GM13977 (cell line): ENCODE data around the gene FAM168B.

Experiments used
- DNase-seq: peaks from one replicate; pipeline ENCODE4 v3.0.0; 2012; ENCODE audit warnings: low spot score
- in situ Hi-C: fragments of 300-500 bp; cut with MboI; formaldehyde crosslinking; loops from one replicate; pipeline ENCODE4 v1.12.0; 2022; ENCODE audit warnings: low sequenced_read_pairs, low pct_unique_long_range_greater_than_20kb, mixed read lengths, inconsistent platforms; ENCODE audit not compliant: unreplicated experiment
- TF ChIP-seq, protein P1 (sequence below): IDR thresholded peaks from 2 replicates; pipeline ENCODE4 v1.5.1; 2012; ENCODE audit warnings: mild to moderate bottlenecking, control low read depth; ENCODE audit not compliant: insufficient read depth; ENCODE audit errors: extremely low read depth, missing control alignments

The FAM168B gene, protein sequence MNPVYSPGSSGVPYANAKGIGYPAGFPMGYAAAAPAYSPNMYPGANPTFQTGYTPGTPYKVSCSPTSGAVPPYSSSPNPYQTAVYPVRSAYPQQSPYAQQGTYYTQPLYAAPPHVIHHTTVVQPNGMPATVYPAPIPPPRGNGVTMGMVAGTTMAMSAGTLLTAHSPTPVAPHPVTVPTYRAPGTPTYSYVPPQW

DNA sequence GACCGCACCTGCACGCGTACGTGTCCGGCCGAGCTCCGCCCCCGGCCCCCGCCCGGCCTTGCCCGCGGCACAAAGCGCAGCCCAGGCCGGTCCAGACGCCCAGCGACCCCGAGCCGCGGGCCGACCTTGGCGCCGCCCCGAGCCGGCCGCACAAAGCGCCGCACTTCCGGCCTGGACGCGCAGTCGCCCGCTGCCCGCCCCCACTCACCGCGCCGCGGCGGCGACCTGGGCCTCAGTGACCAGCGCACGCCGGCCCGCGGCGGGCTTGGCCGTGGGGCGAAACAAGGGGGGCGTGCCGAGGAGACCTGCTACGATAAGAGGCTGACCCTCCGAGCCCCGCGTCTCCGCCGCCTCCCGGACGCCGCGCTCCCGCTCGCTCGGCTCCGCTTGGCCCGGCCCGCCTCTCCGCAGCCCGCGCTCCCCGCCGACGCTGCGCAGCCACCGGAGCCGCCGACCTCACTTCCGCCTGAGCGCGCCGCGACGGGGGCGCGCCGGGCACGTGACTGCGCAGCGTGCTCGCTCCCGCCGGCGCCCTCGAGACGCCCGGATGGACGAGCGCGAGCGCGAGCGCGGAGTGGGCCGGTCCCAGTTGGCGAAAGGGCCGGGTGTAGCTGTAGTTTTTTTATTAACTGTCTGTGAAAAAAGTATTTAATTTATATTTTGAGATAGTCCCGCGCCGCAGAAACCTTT, at the start of gene FAM168B:
FAM168B (minus strand) TSS at position 455 of the 690 bp plus-strand sequence. CDS start 10,814 bp downstream, outside the sequence.
- in situ Hi-C loops: no loop called here
- TF ChIP-seq, protein P1, sequence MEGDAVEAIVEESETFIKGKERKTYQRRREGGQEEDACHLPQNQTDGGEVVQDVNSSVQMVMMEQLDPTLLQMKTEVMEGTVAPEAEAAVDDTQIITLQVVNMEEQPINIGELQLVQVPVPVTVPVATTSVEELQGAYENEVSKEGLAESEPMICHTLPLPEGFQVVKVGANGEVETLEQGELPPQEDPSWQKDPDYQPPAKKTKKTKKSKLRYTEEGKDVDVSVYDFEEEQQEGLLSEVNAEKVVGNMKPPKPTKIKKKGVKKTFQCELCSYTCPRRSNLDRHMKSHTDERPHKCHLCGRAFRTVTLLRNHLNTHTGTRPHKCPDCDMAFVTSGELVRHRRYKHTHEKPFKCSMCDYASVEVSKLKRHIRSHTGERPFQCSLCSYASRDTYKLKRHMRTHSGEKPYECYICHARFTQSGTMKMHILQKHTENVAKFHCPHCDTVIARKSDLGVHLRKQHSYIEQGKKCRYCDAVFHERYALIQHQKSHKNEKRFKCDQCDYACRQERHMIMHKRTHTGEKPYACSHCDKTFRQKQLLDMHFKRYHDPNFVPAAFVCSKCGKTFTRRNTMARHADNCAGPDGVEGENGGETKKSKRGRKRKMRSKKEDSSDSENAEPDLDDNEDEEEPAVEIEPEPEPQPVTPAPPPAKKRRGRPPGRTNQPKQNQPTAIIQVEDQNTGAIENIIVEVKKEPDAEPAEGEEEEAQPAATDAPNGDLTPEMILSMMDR: no peak
- DNase-seq: peak; percentile 95

DNA sequence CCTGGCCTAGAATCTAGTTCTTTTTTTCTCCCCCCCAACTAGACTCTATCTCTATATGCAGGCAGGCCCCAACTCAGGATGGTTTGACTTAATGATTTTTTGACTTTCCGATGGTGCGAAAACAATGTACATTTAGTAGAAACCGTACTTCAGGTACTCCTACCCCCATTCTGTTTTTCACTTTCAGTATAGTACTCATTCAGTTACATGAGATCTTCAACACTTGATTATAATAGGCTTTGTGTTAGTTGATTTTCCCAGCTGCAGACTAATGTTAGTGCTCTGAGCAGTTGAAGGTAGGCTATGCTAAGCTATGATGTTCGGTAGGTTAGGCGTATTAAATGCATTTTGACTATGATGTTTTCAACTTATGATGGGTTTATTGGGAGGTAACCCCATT, 49.6 kb upstream of the FAM168B start:
- in situ Hi-C loops: no loop called here
- DNase-seq: no peak
- TF ChIP-seq, protein P1: no peak

DNA sequence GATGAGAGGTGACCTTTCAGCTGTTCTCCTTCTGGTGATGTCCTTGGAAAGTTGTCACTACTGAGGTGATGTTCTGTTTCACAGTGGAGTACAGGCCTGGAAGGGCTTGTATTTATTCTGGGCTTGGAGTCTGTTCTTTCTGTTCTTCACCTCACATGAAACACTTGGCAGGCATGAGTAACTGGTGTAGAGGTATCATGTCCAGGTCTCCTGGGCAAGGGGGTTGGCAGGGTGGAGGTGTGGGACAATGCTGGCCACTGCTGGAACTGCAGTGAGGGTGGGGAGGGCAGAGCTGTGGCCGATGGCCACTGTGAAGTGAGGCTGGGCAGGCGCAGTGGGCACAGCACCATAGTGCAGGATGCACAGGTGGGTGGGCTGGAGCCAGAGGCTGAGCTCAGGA, 47.3 kb upstream of the FAM168B start:
- DNase-seq: no peak
- in situ Hi-C loops: no loop called here

DNA sequence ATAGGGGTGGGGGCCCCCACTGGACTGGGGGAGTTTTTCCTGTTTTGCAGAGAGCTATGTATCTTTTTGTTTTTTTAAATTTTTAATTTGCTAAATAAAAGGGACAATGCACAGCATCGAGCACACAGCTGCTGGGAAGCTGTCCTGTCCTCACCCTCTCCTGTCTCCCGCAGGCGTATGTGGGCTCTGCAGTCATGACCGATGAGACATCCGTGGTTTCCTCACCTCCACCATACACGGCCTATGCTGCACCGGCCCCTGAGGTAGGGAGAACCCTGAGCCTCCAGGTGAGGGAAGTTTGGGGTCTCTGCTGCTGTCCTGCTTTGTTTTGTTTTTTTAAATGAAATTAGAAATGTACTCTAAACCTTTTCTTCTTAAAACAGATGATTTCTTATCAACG, 39.5 kb upstream of the FAM168B start:
- TF ChIP-seq, protein P1: no peak
- no peak for DNase-seq
- in situ Hi-C loops: no loop called here

More for the DNA sequence above, 47.3 kb upstream of the FAM168B start:
- TF ChIP-seq, protein P1: no peak

DNA sequence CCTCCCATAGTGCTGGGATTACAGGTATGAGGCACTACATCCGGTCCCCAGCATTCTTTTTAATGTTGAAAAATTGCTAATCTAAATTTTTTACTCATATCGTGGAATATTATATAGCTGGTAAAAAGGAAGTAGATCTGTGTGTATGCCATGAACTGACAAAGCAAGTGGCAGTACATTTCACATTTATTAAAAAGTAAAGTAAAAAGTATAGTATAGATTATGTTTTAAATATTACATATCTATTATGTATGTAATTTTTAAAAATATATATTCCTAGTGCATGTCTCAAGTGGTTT, 37.0 kb upstream of the FAM168B start:
- in situ Hi-C loops: no loop called here
- TF ChIP-seq, protein P1: no peak
- DNase-seq: no peak

DNA sequence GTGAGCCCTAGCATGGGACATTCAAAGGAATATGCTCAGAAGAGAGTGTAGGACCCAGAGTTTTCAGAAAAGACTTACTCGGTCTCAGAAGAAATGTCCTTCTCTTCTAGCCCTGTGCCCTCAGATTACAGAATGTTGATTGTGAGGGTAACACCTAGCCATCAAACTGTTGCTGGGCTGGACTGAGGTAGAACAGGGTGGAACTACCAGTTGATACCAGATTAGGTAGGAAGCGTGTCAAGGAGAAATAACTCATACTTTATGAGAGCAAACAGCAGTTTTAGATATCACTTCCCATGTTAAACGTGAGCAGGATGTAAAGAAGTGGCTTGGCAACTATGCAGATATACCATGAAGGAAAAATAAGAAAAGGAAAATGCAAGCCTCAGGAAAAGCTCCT, 34.7 kb upstream of the FAM168B start:
- in situ Hi-C loops: no loop called here
- DNase-seq: no peak

More for the DNA sequence above, 34.7 kb upstream of the FAM168B start:
- TF ChIP-seq, protein P1: no peak
